Measurements from ENCODE around the gene MTA1. TPM values are rescaled to one million over a fixed set of nuclear protein-coding genes. Genes with fewer than 3 reads are reported as not detected.

Gene MTA1
- total and polyA plus RNA-seq, 2 of the 8 experiments (the other 6 are each of a cell fraction or from before 2014, with no cell fraction given) = 73.9 to 221 TPM

DNA sequence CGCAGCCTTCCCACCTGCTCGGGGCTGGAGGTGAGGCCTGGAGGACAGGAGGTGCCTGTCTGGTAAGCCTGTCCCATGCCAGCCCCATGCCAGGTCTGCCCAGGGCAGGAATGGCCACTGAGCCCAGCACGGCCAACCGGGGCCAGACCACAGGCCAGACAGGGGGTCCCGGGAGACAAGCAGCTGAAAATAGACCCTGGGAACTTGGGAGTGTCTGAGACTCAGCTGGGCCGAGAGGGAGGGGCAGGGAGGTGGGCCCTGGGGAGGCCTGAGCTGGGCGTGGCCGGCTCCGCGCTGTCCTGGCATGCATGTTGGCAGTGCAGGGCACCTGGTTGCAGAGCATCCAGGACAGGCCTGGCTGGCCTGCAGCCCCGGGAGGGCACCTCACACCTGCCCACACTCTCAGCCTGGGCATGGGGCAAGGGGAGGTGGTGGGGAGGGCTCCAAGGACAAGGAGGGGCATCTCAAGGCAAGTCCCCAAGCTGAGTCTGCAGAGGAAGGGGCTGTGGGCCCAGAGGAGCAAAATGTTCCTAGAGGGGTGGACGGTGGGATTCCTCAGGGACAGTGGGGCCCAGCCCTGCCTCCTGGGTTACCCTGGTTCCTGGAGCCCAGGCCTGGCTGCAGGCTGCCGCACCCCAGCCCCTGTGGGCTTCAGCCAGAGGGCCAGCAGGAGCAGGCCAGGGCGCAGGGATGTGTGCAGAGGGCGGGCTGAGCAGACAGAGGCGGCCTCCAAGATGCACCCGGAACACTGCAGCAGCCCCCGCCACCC, 63.9 kb downstream of the MTA1 start:
- peak overlapping the region; percentile 68 for H2BK12ac ChIP-seq (ENCODE audit: low read depth, low read length)
- no peak overlapping the region; the same call in 1 of the 2 replicates for H4K8ac ChIP-seq (ENCODE audit: extremely low read depth, insufficient read depth, low read length)
- no peak overlapping the region for H3K56ac ChIP-seq (replicated peaks; ENCODE audit: insufficient read length, low read depth, low read length)
- FAIRE-seq (no peak), DNase-seq (ENCODE audit: low read depth in 1 of 2, low spot score in 2 of 2) (peak in 1 of 2 experiments; percentile 43)
- peaks cover 53 to 99% (median 82%) of the 10 kb centered on the region in 4 experiments for H3K27me3 ChIP-seq (replicated peaks in 1 of 4; ENCODE audit: control insufficient read depth in 3 of 4, extremely low read depth in 1 of 4, insufficient read depth in 3 of 4, low read length in 3 of 4)
- WGBS, 2 experiments (ENCODE audit: extremely low coverage in 1 of 2, insufficient coverage in 1 of 2, insufficient read length in 1 of 2, insufficient replicate concordance in 2 of 2, low coverage in 1 of 2, low lambda C conversion rate in 2 of 2, missing lambda C conversion rate in 1 of 2) = 79% methylated on average over 16 of the region's 18 CpGs; no CpG with 5 or more reads in 1 of the 2 experiments
- peaks cover 4 to 15% of the 10 kb centered on the region in 2 experiments for H4K20me1 ChIP-seq (replicated peaks in 1 of 2; ENCODE audit: control insufficient read depth in 1 of 2, insufficient read depth in 2 of 2, low read length in 2 of 2)
- H3K9me3 ChIP-seq (ENCODE audit: insufficient read depth in 2 of 2, low read depth in 1 of 2, low read length in 1 of 2) = no peaks in the 10 kb centered on the region
- no peaks in the 10 kb centered on the region for H3K79me2 ChIP-seq (ENCODE audit: control insufficient read depth in 1 of 2, insufficient read depth in 2 of 2, low read length in 2 of 2)
- H2AFZ ChIP-seq (ENCODE audit: low read length) = no peak overlapping the region
- H2AK5ac ChIP-seq (ENCODE audit: low read depth, low read length) = 0 out of 2 replicates have a peak overlapping the region, but pooled peaks have one; percentile 65
- H4K91ac ChIP-seq (replicated peaks; ENCODE audit: insufficient read length, low read length) = no peak overlapping the region
- peaks cover 0 to 39% (median 19%) of the 10 kb centered on the region in 4 experiments; a peak in 5 of 7 replicates for H3K4me1 ChIP-seq (replicated peaks in 1 of 4; ENCODE audit: control insufficient read depth in 3 of 4, insufficient read depth in 4 of 4, low read length in 3 of 4)
- H2BK15ac ChIP-seq (ENCODE audit: low read length) = no peak overlapping the region
- H3K4me3 ChIP-seq (ENCODE audit: extremely low read depth in 1 of 4, insufficient read depth in 2 of 4, low read depth in 3 of 4, low read length in 4 of 4) = no peak overlapping the region
- H3K27ac ChIP-seq (ENCODE audit: low read depth, low read length) = no peak overlapping the region
- H2BK120ac ChIP-seq (replicated peaks; ENCODE audit: low read depth, low read length) = no peak overlapping the region
- ChIA-PET POLR2A (ENCODE audit: partially characterized antibody) (interaction anchor here (1.1 to 1.7 kb wide), 3 partner anchors 11 to 107 kb away, joined by 3 read pairs; no protein-coding TSS in a partner anchor), CTCF (ENCODE audit: partially characterized antibody) (interaction anchor here (0.8 to 5.0 kb wide), 9 partner anchors 12 to 157 kb away, joined by 3 to 70 read pairs (median 4); no protein-coding TSS in a partner anchor)
- peaks cover 6% of the 10 kb centered on the region; the same call in 1 of the 2 replicates for H3K23me2 ChIP-seq (ENCODE audit: low read depth, low read length)
- H3K4ac ChIP-seq (replicated peaks; ENCODE audit: insufficient read length, low read depth, low read length) = no peak overlapping the region
- H3K4me2 ChIP-seq (ENCODE audit: insufficient read depth in 1 of 2, low read depth in 2 of 2, low read length in 2 of 2) = no peak overlapping the region
- no peak overlapping the region for H4K5ac ChIP-seq (ENCODE audit: insufficient read length, low read depth, low read length)
- no peak overlapping the region for H3K23ac ChIP-seq (ENCODE audit: insufficient read length)
- no peak overlapping the region for H3K14ac ChIP-seq (ENCODE audit: insufficient read length)
- no peaks in the 10 kb centered on the region for H3K79me1 ChIP-seq (ENCODE audit: low read depth, low read length)
- H3K9ac ChIP-seq (replicated peaks in 1 of 4; ENCODE audit: extremely low read depth in 1 of 4, low read depth in 3 of 4, low read length in 3 of 4) = no peak overlapping the region
- no peak overlapping the region for H2BK20ac ChIP-seq (ENCODE audit: low read length)
- H3K18ac ChIP-seq (ENCODE audit: extremely low read depth, low read length) = no peak overlapping the region; the same call in 1 of the 2 replicates
- H3K36me3 ChIP-seq (ENCODE audit: control insufficient read depth in 2 of 4, insufficient read depth in 4 of 4, low read length in 3 of 4) = no peaks in the 10 kb centered on the region
- no peak overlapping the region for H2BK5ac ChIP-seq (ENCODE audit: low read depth, low read length)
- TF ChIP-seq SP4 (IDR thresholded peaks at IDR 0.05; ENCODE audit: low read length) (no peak), POLR2AphosphoS5 (IDR thresholded peaks at IDR 0.05; ENCODE audit: low read depth, low read length) (no peak), NRF1 (IDR thresholded peaks at IDR 0.05; ENCODE audit: low read depth, low read length) (no peak), GTF2F1 (IDR thresholded peaks at IDR 0.05; ENCODE audit: borderline replicate concordance, low read depth, low read length) (no peak), SIN3A (conservative IDR thresholded peaks at IDR 0.05 in 1 of 2, IDR thresholded peaks at IDR 0.05 in 1 of 2; ENCODE audit: low read depth in 1 of 2, low read length in 2 of 2) (no peak), HDAC2 (IDR thresholded peaks at IDR 0.05; ENCODE audit: borderline replicate concordance in 1 of 2, low read depth in 2 of 2, low read length in 2 of 2) (no peak), PHF8 (conservative IDR thresholded peaks at IDR 0.05; ENCODE audit: low read depth, low read length) (no peak), SIX5 (IDR thresholded peaks at IDR 0.05; ENCODE audit: low read depth, low read length) (no peak), HDAC6 (IDR thresholded peaks at IDR 0.05; ENCODE audit: low read depth, low read length) (no peak), SUZ12 (IDR thresholded peaks at IDR 0.05; ENCODE audit: low read length) (no peak), FOSL1 (IDR thresholded peaks at IDR 0.05; ENCODE audit: insufficient read depth, low read depth, low read length) (no peak), TAF1 (IDR thresholded peaks at IDR 0.05; ENCODE audit: low read depth, low read length) (no peak)

Measured in H1 (cell line).